Measurements from ENCODE around the gene HEATR1.
"Not testable (repeated sequence)": the region's sequence is repeated elsewhere in the genome, so short reads cannot be mapped to it uniquely, and the experiment has no call there.

The HEATR1 gene

GRCh38 chr1:236590553-236591150 lies 13.7 kb downstream of the HEATR1 start:
- DNase-seq = no peak

- DNase-seq = no peak
Observed at GRCh38 chr1:236589531-236589930, 14.8 kb downstream of the HEATR1 start.

GRCh38 chr1:236581528-236581927 lies 22.8 kb downstream of the HEATR1 start:
- no peak for DNase-seq

GRCh38 chr1:236580404-236580803 lies 23.9 kb downstream of the HEATR1 start:
- DNase-seq = not testable (repeated sequence)

- no peak for DNase-seq
Observed at GRCh38 chr1:236578661-236579060, 25.7 kb downstream of the HEATR1 start.

GRCh38 chr1:236577041-236577440 lies 27.3 kb downstream of the HEATR1 start:
- not testable (repeated sequence) for DNase-seq

- DNase-seq = no peak
Observed at GRCh38 chr1:236576004-236576403, 28.3 kb downstream of the HEATR1 start.

GRCh38 chr1:236575523-236575922 lies 28.8 kb downstream of the HEATR1 start:
- DNase-seq = no peak

GRCh38 chr1:236568285-236568894 lies 35.9 kb downstream of the HEATR1 start:
- DNase-seq = no peak

- no peak for DNase-seq
Observed at GRCh38 chr1:236565530-236565929, 38.8 kb downstream of the HEATR1 start.

GRCh38 chr1:236561976-236562375 lies 42.3 kb downstream of the HEATR1 start:
- no peak for DNase-seq

- no peak for DNase-seq
Observed at GRCh38 chr1:236560213-236560771, 44.0 kb downstream of the HEATR1 start.

- no peak for DNase-seq
Observed at GRCh38 chr1:236558846-236559245, 45.5 kb downstream of the HEATR1 start.

- no peak for DNase-seq
Observed at GRCh38 chr1:236558081-236558480, 46.2 kb downstream of the HEATR1 start.

GRCh38 chr1:236556606-236557005 lies 47.7 kb downstream of the HEATR1 start:
- no peak for DNase-seq

- DNase-seq = no peak
Observed at GRCh38 chr1:236553370-236553769, 50.9 kb downstream of the HEATR1 start.

- no peak for DNase-seq
Observed at GRCh38 chr1:236552901-236553300, 51.4 kb downstream of the HEATR1 start.

GRCh38 chr1:236552096-236552495 lies 52.2 kb downstream of the HEATR1 start:
- DNase-seq = no peak

- no peak for DNase-seq
Observed at GRCh38 chr1:236550961-236551851, 53.1 kb downstream of the HEATR1 start.

GRCh38 chr1:236548452-236548851 lies 55.9 kb downstream of the HEATR1 start:
- DNase-seq = no peak

GRCh38 chr1:236545621-236546169 lies 58.6 kb downstream of the HEATR1 start:
- no peak for DNase-seq

GRCh38 chr1:236543065-236543669 lies 61.1 kb downstream of the HEATR1 start:
- no peak for DNase-seq

- no peak for DNase-seq
Observed at GRCh38 chr1:236541710-236542109, 62.6 kb downstream of the HEATR1 start.

Measured in GF-D8 (cell line).